Head of caudate nucleus (tissue), 42 donors: ENCODE data around the gene ASCC3.

Source experiments
- DNase-seq, 42 donors: peaks; one replicate each; pipeline versions ENCODE4 v3.0.0 to v3.0.0-alpha.2; 2020 to 2021; ENCODE audit warnings: mixed read lengths in 7 of 42
- intact Hi-C: fragments of 100-400 bp; cut with DNase I; formaldehyde crosslinking; loops from one replicate; pipeline ENCODE4 v1.15.0; 2022

Gene ASCC3

GRCh38 chr6:100490065-100490464 is 391.1 kb downstream of the ASCC3 start:
- intact Hi-C loops: no loop called here
- no peak for DNase-seq

DNA sequence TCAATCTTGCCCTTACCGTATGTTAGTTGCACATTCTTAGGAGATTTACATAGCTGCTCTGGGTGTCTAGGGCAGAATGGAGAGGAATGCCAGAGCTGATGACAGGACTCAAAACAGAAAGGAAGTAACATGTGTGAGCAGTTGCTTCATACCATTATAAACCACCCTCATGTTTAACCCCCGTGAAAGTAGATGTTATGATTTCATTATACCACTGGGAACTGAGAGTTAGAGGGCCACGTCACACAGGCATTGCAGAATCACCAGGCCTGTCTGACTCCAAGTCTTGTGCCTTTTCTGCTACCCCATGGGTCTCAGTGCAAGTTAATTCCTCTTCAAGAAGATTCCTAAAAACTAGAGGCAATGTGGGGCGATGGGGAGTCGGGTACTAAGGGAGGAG is 392.9 kb downstream of the ASCC3 start:
- DNase-seq: no peak
- intact Hi-C loops: no loop called here

GRCh38 chr6:100487638-100488037 is 393.5 kb downstream of the ASCC3 start:
- no peak for DNase-seq
- intact Hi-C loops: no loop called here

- no peak for DNase-seq
- intact Hi-C loops: no loop called here
These were observed 395.9 kb downstream of the ASCC3 start for GRCh38 chr6:100485268-100485667.

DNA sequence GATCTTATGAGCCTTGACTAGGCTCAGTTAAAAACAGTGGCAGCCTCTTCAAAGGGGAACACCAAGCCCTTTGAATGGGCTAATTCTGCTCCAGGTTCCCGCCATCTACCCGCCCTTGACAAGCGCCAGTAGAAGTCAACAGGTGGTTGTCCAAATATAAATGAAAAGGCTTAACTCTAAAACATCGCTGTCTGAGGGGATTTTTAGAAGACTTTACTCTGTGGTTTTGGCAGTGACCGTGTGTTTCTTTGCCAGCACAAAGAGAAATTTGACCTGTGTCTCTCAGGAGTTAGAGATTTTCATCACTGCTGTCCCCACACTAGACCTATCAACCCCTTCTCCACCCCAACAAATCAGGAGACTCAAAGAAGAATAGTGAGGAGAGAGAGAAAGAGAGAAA is 396.7 kb downstream of the ASCC3 start:
- no peak for DNase-seq
- intact Hi-C loops: no loop called here

DNA sequence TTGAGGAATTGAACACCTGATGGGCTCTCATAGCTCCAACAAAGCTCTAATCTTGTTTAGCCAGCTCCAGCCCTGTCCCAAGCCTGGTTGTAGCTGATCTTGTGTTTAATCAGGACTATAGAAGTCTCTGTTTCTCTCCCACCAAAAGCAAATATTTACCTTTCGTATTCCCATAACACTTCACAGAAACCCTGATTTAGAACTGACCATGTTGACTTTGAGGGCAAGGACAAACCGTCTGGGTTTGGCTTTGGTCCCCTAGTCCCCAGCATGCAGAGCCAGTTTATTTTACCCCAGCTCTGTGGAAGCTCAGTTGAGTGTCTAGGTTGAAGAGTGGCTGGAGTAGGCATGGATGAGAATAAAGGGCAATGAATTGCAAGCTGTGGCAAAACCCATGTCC is 398.4 kb downstream of the ASCC3 start:
- no peak for DNase-seq
- intact Hi-C loops: no loop called here

DNA sequence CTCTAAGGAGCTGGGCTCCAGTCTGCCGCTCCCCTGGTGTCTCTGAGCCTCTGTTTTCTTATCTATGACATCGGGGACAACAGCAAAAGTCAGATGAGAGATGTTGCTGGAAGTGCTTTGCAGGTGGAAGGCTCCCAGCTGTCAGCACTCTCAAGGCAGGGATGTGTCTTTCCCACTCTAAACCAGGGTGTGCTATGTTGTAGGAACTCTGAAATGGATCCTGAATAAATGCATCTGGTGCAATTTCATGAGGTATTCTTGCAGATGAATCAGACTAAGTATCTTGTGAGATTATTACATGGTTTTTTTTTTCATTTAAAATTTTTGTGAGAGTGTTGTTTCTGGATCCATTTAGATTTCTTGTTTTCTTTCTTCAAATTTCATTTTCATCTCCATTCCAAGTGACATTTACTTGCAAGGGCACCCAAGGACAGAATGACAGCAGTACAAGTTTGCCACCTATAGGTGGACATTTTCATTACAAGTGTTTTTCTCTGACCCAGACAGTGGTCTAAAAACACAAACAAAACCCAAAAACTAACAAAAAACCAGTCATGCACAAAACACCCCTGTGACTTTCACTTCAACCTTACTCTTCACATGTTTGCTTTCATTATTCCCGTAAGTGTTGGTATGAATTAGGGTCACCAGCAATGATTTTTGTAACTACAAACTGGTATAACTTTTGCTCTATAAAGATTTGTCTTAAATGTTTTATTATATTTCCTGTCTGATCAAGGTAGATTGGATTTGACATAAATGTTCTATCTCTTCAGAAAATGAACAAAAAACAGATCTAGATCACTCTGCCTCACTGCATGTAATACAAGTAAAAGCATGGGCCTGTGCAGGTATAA is 401.7 kb downstream of the ASCC3 start:
- peak in 2 of 42 donors; percentile 17 to 30 for DNase-seq

DNA sequence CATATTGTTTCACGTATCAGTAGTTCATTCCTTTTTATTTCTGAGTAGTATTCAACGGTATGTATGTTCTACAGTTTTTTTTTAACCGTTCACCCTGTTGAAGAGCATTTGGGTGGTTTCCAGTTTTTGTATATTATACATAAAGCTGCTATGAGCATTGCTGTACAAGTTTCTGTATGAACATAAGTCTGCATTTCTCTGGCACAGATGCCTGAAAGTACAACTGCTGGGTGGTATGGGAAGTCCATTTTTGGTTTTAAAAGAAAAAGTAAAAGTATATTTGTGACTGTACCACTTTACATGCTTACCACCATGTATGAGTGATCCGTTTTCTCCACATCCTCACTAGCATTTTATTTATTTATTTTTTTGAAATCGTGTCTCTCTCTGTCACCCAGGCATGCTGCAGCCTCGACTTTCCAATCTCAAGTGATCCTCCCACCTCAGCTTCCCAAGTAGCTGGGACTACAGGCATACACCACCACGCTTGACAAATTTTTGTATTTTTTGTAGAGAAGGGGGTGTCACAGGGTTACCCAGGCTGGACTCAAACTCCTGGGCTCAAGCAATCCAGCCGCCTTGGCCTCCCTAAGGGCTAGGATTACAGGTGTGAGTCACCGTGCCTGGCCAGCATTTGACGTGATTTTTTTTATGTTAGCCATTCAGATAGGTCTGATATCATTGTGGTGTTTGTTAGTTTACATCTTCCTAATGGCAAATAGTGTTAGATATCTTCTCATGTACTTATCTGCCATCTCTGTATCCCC is 405.4 kb downstream of the ASCC3 start:
- intact Hi-C loops: loop anchor here (5.0 kb wide), 1 partner anchor 348 kb away; no protein-coding TSS in a partner anchor
- no peak for DNase-seq

More for the DNA sequence above, 401.7 kb downstream of the ASCC3 start:
- intact Hi-C loops: loop anchor here (5.0 kb wide), 1 partner anchor 352 kb away; no protein-coding TSS in a partner anchor

- intact Hi-C loops: no loop called here
- no peak for DNase-seq
These were observed 407.9 kb downstream of the ASCC3 start for GRCh38 chr6:100473182-100473581.

GRCh38 chr6:100472674-100473073 is 408.5 kb downstream of the ASCC3 start:
- DNase-seq: no peak
- intact Hi-C loops: no loop called here

DNA sequence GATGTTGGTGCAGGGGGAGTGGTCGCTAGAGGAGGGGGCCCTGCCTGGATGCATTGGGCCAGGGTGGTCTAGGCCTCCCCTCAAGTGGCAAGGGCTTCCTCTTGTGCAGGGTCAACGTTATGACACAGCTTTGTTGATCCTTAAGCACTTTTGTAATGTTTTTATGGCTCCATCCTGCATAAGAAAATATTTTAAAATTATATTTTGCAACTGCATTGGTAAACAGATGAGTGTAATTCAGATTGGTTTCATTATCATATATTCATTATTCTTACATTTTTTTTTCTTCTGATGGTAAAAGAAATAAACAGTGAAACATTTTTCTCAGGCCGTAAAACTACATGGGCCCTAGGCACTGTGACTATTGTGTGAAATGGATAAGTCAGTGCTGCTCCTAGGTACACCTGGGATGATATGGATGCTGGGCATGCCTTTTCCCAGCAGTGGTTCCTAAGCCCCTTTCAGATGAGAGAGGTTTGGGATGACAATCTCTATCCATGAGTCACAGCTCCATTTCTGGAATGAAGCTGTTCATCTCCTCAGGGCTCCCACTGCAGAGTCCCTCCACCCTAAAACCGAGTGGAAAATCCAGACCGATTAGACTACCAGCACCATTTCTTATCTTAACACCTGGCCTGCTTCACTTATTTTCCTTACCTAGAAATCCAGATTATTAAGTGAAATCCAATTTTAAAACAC is 410.6 kb downstream of the ASCC3 start:
- intact Hi-C loops: no loop called here
- peak in 1 of 42 donors; percentile 12 for DNase-seq

GRCh38 chr6:100469101-100469859 is 411.8 kb downstream of the ASCC3 start:
- peak in 1 of 42 donors; percentile 33 for DNase-seq
- intact Hi-C loops: loop anchor here (10.0 kb wide), 1 partner anchor 874 kb away; no protein-coding TSS in a partner anchor

DNA sequence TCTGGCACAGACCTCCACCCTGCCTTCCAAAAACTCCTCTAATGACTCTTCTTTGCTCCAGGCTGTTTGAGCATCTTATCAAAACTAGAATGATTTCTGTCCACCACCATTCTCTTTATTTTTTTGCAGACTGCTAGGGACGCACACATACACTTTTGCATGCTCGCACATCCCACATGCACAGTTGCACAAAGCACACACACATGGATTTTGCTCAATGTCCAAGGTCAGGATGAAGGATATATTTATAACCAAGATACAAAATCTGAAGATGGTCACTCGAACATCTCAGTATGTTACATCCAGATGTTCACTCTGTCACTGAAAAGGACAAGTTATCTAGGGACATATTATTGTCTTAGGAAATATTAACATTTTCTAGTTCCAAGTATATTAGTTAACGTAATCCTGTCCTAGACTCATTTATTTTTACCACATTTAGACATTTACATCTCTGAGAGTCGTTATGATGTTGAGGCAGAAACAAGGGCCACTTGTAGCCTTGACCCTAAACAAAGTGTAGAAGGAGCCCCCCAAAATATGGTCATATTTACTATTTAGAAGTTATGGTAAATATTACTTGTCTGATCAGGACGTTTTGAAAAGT is 413.0 kb downstream of the ASCC3 start:
- DNase-seq: no peak
- intact Hi-C loops: loop anchor here (10.0 kb wide), 1 partner anchor 873 kb away; no protein-coding TSS in a partner anchor

GRCh38 chr6:100467129-100468015 is 413.8 kb downstream of the ASCC3 start:
- no peak for DNase-seq
- intact Hi-C loops: loop anchor here (10.0 kb wide), 1 partner anchor 873 kb away; no protein-coding TSS in a partner anchor

GRCh38 chr6:100466410-100467128 is 414.6 kb downstream of the ASCC3 start:
- no peak for DNase-seq
- intact Hi-C loops: loop anchor here (10.0 kb wide), 1 partner anchor 872 kb away; no protein-coding TSS in a partner anchor

GRCh38 chr6:100465701-100466409 is 415.3 kb downstream of the ASCC3 start:
- no peak for DNase-seq

More at GRCh38 chr6:100465701-100466409, 415.3 kb downstream of the ASCC3 start:
- intact Hi-C loops: loop anchor here (10.0 kb wide), 1 partner anchor 871 kb away; no protein-coding TSS in a partner anchor
